Mucosa of stomach (tissue), 1 donor: ENCODE results near the gene NOL9.

Experiments used
- H3K27me3 ChIP-seq: one replicate; pipeline ENCODE4 v1.7.0; 2013; ENCODE audit warnings: mild to moderate bottlenecking, low read length; ENCODE audit not compliant: control insufficient read depth, insufficient read depth
- H3K36me3 ChIP-seq: one replicate; pipeline ENCODE4 v1.7.0; 2013; ENCODE audit warnings: low read length; ENCODE audit not compliant: control insufficient read depth, insufficient read depth
- H3K4me1 ChIP-seq: one replicate; pipeline ENCODE4 v1.7.0; 2013; ENCODE audit warnings: mild to moderate bottlenecking, low read length; ENCODE audit not compliant: control insufficient read depth, insufficient read depth
- H3K4me3 ChIP-seq: one replicate; pipeline ENCODE4 v1.7.0; 2013; ENCODE audit warnings: low read length
- H3K9ac ChIP-seq: one replicate; pipeline ENCODE4 v1.7.0; 2013; ENCODE audit warnings: mild to moderate bottlenecking, low read length, moderate library complexity
- H3K9me3 ChIP-seq: one replicate; pipeline ENCODE4 v1.7.0; 2013; ENCODE audit warnings: mild to moderate bottlenecking, low read length, moderate library complexity; ENCODE audit not compliant: control insufficient read depth
- donor health status: Pancreatic carcinoma.

Gene NOL9

DNA sequence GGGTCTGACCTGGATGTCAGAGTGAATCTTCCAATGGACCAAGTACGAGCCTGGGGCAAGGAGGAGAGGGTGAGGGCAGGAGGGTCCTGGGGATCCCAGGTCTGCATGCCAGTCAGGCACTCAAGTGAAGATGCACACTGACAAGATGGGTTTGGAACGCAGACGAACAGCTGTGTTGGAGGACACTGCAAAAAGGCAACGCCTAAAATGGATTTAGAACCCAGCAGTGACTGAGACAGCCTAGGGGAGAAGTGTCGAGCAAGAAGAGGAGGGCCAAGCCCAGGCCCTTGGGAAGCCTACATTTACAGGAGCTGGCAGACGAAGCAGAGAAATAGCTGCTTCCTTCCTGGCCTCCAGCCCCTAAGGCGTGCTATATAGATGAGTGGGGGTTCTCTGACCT is 25.8 kb downstream of the NOL9 start:
- Histone ChIP-seq H3K9me3 (no peaks in the 10 kb centered on the region), H3K4me3 (no peak overlapping the region), H3K36me3 (no peaks in the 10 kb centered on the region), H3K4me1 (no peaks in the 10 kb centered on the region), H3K9ac (no peak overlapping the region), H3K27me3 (no peaks in the 10 kb centered on the region)

GRCh38 chr1:6526316-6526715 is 28.0 kb downstream of the NOL9 start:
- Histone ChIP-seq H3K9me3 (no peaks in the 10 kb centered on the region), H3K4me1 (no peaks in the 10 kb centered on the region), H3K27me3 (no peaks in the 10 kb centered on the region), H3K4me3 (no peak overlapping the region), H3K9ac (no peak overlapping the region), H3K36me3 (no peaks in the 10 kb centered on the region)

DNA sequence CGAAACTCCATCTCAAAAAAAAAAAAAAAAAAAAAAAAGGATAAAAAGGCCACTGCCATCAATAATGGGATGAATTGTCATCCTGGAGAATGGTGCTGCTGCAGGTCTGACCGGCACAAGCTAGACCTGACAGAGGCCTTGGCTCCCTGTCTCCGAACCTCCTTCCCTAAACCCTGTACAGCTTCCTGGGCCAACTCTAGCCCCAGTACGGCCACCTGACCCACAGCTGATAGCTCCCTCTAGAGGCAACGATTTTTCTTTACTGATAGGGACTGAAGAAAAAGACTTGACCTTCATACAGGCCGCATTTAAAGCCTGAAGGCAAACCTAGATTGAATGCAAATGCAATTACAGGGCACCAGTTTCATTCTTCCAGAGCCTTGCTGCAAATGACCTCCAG is 30.7 kb downstream of the NOL9 start:
- Histone ChIP-seq H3K27me3 (no peaks in the 10 kb centered on the region), H3K36me3 (no peaks in the 10 kb centered on the region)

GRCh38 chr1:6521536-6521935 is 32.8 kb downstream of the NOL9 start:
- Histone ChIP-seq H3K9me3 (no peaks in the 10 kb centered on the region), H3K9ac (no peak overlapping the region), H3K36me3 (no peaks in the 10 kb centered on the region), H3K4me3 (no peak overlapping the region), H3K4me1 (peaks cover 4% of the 10 kb centered on the region), H3K27me3 (no peaks in the 10 kb centered on the region)

More for the DNA sequence above, 30.7 kb downstream of the NOL9 start:
- peaks cover 4% of the 10 kb centered on the region for H3K4me1 ChIP-seq
- H3K9me3 ChIP-seq: no peaks in the 10 kb centered on the region
- H3K9ac ChIP-seq: no peak overlapping the region
- no peak overlapping the region for H3K4me3 ChIP-seq

GRCh38 chr1:6519935-6520671 is 34.2 kb downstream of the NOL9 start:
- Histone ChIP-seq H3K9ac (no peak overlapping the region), H3K36me3 (no peaks in the 10 kb centered on the region), H3K27me3 (no peaks in the 10 kb centered on the region), H3K4me1 (peaks cover 4% of the 10 kb centered on the region), H3K4me3 (no peak overlapping the region), H3K9me3 (no peaks in the 10 kb centered on the region)

DNA sequence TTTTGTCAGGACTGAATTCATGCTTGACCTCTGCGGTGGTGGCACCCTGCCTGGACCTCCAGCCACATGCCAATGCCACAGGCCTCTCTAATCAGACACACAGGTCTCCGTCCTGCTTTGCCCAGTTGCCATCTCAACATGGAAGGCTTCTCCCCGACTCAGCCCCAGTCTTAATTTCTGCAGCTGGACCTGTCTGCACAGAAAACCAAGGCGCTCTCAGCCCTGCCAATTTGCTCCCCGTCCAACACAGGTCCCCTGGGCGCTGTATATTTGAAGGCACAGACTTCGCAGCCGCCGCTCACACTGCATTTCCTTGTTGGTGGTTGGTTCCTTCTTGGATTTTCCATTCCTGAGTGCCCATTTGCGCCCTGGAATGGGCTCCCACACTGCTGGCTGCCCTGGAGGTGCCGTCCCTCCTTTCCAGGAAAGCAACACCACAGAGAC is 34.8 kb downstream of the NOL9 start:
- H3K27me3 ChIP-seq: no peaks in the 10 kb centered on the region
- H3K9ac ChIP-seq: no peak overlapping the region
- H3K36me3 ChIP-seq: no peaks in the 10 kb centered on the region
- H3K4me3 ChIP-seq: no peak overlapping the region
- peaks cover 4% of the 10 kb centered on the region for H3K4me1 ChIP-seq
- H3K9me3 ChIP-seq: no peaks in the 10 kb centered on the region

DNA sequence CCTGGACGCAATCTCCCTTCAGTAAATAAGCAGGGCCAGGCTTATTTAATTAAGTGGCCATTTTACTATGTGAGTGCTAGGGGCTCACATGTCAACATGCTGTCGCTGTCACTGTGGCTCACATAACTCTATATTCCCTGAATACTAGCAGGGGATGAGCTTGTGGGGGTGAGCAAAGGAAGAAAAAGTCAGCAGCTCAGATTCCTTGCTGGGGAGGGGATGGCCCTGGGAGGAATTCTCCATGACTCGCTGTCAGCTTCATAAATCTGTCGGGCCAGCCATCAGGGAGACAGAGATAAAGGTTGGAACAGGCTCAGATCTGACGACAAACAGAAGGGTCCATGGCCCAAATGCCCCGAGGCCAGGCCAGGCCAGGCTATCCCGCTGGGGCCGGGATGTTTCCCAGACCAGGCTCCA is 36.9 kb downstream of the NOL9 start:
- H3K4me3 ChIP-seq: no peak overlapping the region
- H3K27me3 ChIP-seq: no peaks in the 10 kb centered on the region
- peaks cover 4% of the 10 kb centered on the region for H3K4me1 ChIP-seq
- H3K9ac ChIP-seq: no peak overlapping the region
- no peaks in the 10 kb centered on the region for H3K36me3 ChIP-seq
- H3K9me3 ChIP-seq: no peaks in the 10 kb centered on the region

- Histone ChIP-seq H3K4me3 (no peak overlapping the region), H3K27me3 (no peaks in the 10 kb centered on the region), H3K4me1 (peaks cover 4% of the 10 kb centered on the region), H3K36me3 (no peaks in the 10 kb centered on the region), H3K9me3 (no peaks in the 10 kb centered on the region), H3K9ac (no peak overlapping the region)
These were observed 38.5 kb downstream of the NOL9 start for GRCh38 chr1:6515771-6516170.

- H3K36me3 ChIP-seq: no peaks in the 10 kb centered on the region
- peaks cover 6% of the 10 kb centered on the region for H3K27me3 ChIP-seq
- H3K4me1 ChIP-seq: no peaks in the 10 kb centered on the region
- no peak overlapping the region for H3K9ac ChIP-seq
- H3K4me3 ChIP-seq: no peak overlapping the region
- no peaks in the 10 kb centered on the region for H3K9me3 ChIP-seq
These were observed 41.0 kb downstream of the NOL9 start for GRCh38 chr1:6513320-6513801.

- H3K36me3 ChIP-seq: no peaks in the 10 kb centered on the region
- H3K27me3 ChIP-seq: peaks cover 6% of the 10 kb centered on the region
- H3K9me3 ChIP-seq: no peaks in the 10 kb centered on the region
- no peak overlapping the region for H3K9ac ChIP-seq
- H3K4me3 ChIP-seq: no peak overlapping the region
- no peaks in the 10 kb centered on the region for H3K4me1 ChIP-seq
These were observed 41.4 kb downstream of the NOL9 start for GRCh38 chr1:6512908-6513280.

- Histone ChIP-seq H3K4me3 (no peak overlapping the region), H3K36me3 (no peaks in the 10 kb centered on the region), H3K9ac (no peak overlapping the region), H3K9me3 (no peaks in the 10 kb centered on the region), H3K4me1 (no peaks in the 10 kb centered on the region), H3K27me3 (peaks cover 6% of the 10 kb centered on the region)
These were observed 41.9 kb downstream of the NOL9 start for GRCh38 chr1:6512245-6512907.

- H3K9me3 ChIP-seq: no peaks in the 10 kb centered on the region
- H3K9ac ChIP-seq: no peak overlapping the region
- no peak overlapping the region for H3K4me3 ChIP-seq
- peaks cover 6% of the 10 kb centered on the region for H3K27me3 ChIP-seq
- no peaks in the 10 kb centered on the region for H3K36me3 ChIP-seq
- no peaks in the 10 kb centered on the region for H3K4me1 ChIP-seq
These were observed 42.6 kb downstream of the NOL9 start for GRCh38 chr1:6511561-6512244.
